SU-DHL-6 (cell line): ENCODE measurements around the gene UBR2.

Source experiments
- CTCF ChIP-seq: fragments of 200-600 bp; sonication (generic); IDR thresholded peaks from one replicate; pipeline ENCODE4 v1.5.1; 2017; ENCODE audit warnings: antibody characterized with exemption, mild to moderate bottlenecking, low read length, moderate library complexity; ENCODE audit not compliant: insufficient read depth, poor library complexity, severe bottlenecking
- EZH2phosphoT487 ChIP-seq: fragments of 200-600 bp; sonication (generic), shearing (Covaris generic); conservative IDR thresholded peaks from 2 replicates; pipeline ENCODE4 v1.6.1; 2018; ENCODE audit warnings: mild to moderate bottlenecking, antibody characterized with exemption, low read length, moderate library complexity, mixed read lengths

- no peak for TF ChIP-seq CTCF
- TF ChIP-seq EZH2phosphoT487 = no peak
These were observed 33.1 kb upstream of the UBR2 start for GRCh38 chr6:42530751-42531150.
